Measurements from ENCODE around the gene HOXC9. TPM values are rescaled to one million over a fixed set of nuclear protein-coding genes. Genes with fewer than 3 reads are reported as not detected.

The HOXC9 gene
- total RNA-seq, result 9.6 and 11.7 TPM in 2 replicates
- polyA plus RNA-seq (2012), result 11.8 TPM

GRCh38 chr12:54000116-54001114, at the start of gene HOXC9:
TSS of gene HOXC9 (plus strand) at chr12:54000161. CDS start at chr12:54000189, 28 bp downstream.
- peak; percentile 65 for DNase-seq (ENCODE audit: low read depth)

GRCh38 chr12:53950437-53950773, 49.6 kb upstream of the HOXC9 start:
- no peak for DNase-seq (ENCODE audit: low read depth)

- no peak for DNase-seq (ENCODE audit: low read depth)
These were observed 49.0 kb upstream of the HOXC9 start for GRCh38 chr12:53950789-53951576.

GRCh38 chr12:53951577-53952334, 48.2 kb upstream of the HOXC9 start:
- DNase-seq (ENCODE audit: low read depth), result no peak

GRCh38 chr12:53952335-53952694, 47.6 kb upstream of the HOXC9 start:
- DNase-seq (ENCODE audit: low read depth), result no peak

- no peak for DNase-seq (ENCODE audit: low read depth)
These were observed 46.9 kb upstream of the HOXC9 start for GRCh38 chr12:53952871-53953734.

- DNase-seq (ENCODE audit: low read depth), result no peak
These were observed 45.9 kb upstream of the HOXC9 start for GRCh38 chr12:53953831-53954693.

GRCh38 chr12:53954694-53955035, 45.3 kb upstream of the HOXC9 start, which contains the start of gene HOXC12:
TSS of gene HOXC12 (plus strand) at chr12:53954903. CDS start at chr12:53954930, 27 bp downstream.
- no peak for DNase-seq (ENCODE audit: low read depth)

GRCh38 chr12:53955036-53955775, 44.8 kb upstream of the HOXC9 start:
- DNase-seq (ENCODE audit: low read depth), result no peak

- no peak for DNase-seq (ENCODE audit: low read depth)
These were observed 44.1 kb upstream of the HOXC9 start for GRCh38 chr12:53955776-53956250.

- DNase-seq (ENCODE audit: low read depth), result no peak
These were observed 43.6 kb upstream of the HOXC9 start for GRCh38 chr12:53956251-53956887.

GRCh38 chr12:53956914-53957536, 42.9 kb upstream of the HOXC9 start:
- no peak for DNase-seq (ENCODE audit: low read depth)

GRCh38 chr12:53958128-53958527, 41.8 kb upstream of the HOXC9 start:
- no peak for DNase-seq (ENCODE audit: low read depth)

GRCh38 chr12:53959314-53959713, 40.6 kb upstream of the HOXC9 start:
- DNase-seq (ENCODE audit: low read depth), result no peak

GRCh38 chr12:53960187-53961024, 39.6 kb upstream of the HOXC9 start:
- DNase-seq (ENCODE audit: low read depth), result no peak

- DNase-seq (ENCODE audit: low read depth), result peak; percentile 53
These were observed 38.8 kb upstream of the HOXC9 start for GRCh38 chr12:53961025-53961761.

All from myocyte (in vitro differentiated cells).